ENCODE results near the gene POLG2. TPM values are rescaled to one million over a fixed set of nuclear protein-coding genes. Genes with fewer than 3 reads are reported as not detected.
A peak's percentile ranks its signal among the peaks of the same experiment; 100 is the strongest.

POLG2 gene
- total RNA-seq, 4 donors from 2014 or later: 4.8 to 10.8 (median 6.3) TPM

DNA sequence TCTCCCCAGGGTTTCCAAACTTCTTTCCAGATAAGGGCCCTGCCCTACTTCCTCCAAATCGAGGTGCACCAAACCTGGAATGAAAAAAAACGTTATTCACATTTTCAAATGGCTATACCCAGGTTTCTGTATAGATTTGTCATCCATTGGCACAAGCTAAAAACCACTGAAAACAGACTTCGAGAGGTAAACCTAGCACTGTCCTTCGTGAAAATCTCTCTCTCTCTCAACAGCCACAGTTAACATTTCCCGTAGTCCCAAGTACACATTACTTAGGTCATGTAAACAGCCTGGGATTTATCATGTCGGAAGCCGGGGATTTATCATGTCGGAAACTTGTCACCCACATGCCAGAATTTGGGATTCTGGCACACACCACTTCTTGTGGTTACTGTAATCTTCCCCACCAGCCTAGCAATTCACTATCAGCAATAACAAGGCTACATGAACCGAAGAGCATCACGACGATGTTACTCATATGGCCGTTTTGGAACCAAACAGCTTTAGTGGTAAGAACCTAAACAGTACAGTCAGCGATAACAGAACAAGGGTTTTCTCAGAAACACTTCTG, 8.0 kb upstream of the POLG2 start:
- Histone ChIP-seq H3K9me3 (no peaks in the 10 kb centered on the region), H3K4me1 (peaks cover 27 to 68% (median 40%) of the 10 kb centered on the region in 4 donors), H3K27me3 (no peaks in the 10 kb centered on the region), H3K36me3 (peaks cover 0 to 46% (median 26%) of the 10 kb centered on the region in 4 donors), H3K4me3 (peak overlapping the region; percentile 78 to 95 (median 92)), H3K27ac (peak overlapping the region; percentile 99 to 100 (median 100))
- in situ Hi-C loops (cut with MboI; ENCODE audit: low pct_ligation_motif_present in 1 of 4, low pct_unique_long_range_greater_than_20kb in 1 of 4, low sequenced_read_pairs in 3 of 4) (no loop called here), intact Hi-C loops (cut with DNase I; ENCODE audit: low total_unique reads) (no loop called here)
- WGBS, 2 donors (ENCODE audit: low coverage in 1 of 2): 0% methylated on average over 5 to 13 of the region's 13 CpGs
- no peak for DNase-seq
- TF ChIP-seq POLR2A (IDR thresholded peaks at IDR 0.05) (no peak), CTCF (IDR thresholded peaks at IDR 0.05) (no peak), POLR2AphosphoS5 (IDR thresholded peaks at IDR 0.05) (no peak), EP300 (IDR thresholded peaks at IDR 0.05; ENCODE audit: low read depth) (no peak)

DNA sequence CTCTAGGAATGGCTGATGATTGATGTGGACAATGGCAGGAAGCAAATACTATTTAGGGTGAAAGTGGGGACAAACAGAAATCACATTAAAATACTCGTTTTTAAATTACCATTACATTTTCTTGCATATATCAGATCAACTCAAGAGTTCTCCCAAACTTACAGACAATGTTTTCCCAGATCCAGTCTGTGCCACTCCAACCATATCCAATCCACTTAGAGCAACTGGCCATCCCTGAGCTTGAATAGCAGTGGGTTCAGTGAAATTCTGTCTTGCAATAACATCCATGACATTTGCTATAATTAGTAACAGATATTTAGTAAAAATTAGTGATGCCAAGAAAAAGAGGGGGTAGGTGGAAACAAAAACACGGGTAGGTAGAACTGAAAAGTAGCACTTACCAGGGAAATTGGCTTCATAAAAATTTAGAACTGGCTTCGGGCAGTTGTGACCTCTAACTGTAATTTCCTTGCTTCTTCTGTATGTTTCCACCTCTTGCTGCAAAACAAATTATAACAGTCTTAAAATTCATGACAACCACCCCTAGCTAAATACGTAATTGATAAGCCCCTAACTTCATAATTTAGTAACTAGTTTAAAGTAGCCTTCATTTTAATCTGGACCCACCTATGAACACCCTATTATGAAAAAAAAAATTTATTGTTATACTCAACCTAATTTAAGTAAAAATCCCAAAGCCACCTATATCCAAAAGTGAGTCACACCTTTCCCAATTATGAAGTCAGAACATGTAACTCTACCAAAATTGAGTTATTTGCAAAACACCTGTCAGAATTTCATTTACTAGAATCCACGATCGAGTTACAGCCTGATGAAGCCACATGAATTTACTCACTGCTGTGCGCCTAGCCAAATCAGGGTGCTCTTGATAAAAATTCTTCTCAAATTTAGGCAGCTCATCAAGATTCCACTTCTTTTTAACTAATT, 7.2 kb upstream of the POLG2 start:
- H3K4me1 ChIP-seq: peaks cover 23 to 70% (median 40%) of the 10 kb centered on the region in 4 donors
- no peaks in the 10 kb centered on the region for H3K27me3 ChIP-seq
- peak overlapping the region; percentile 78 to 95 (median 92) for H3K4me3 ChIP-seq
- intact Hi-C loops (cut with DNase I; ENCODE audit: low total_unique reads): no loop called here
- H3K36me3 ChIP-seq: peaks cover 0 to 54% (median 30%) of the 10 kb centered on the region in 4 donors
- no peaks in the 10 kb centered on the region for H3K9me3 ChIP-seq
- 28 to 32% methylated on average over 7 of the region's 7 CpGs for WGBS, 2 donors (ENCODE audit: low coverage in 1 of 2)
- in situ Hi-C loops (cut with MboI; ENCODE audit: low pct_ligation_motif_present in 1 of 4, low pct_unique_long_range_greater_than_20kb in 1 of 4, low sequenced_read_pairs in 3 of 4): no loop called here
- DNase-seq: no peak
- TF ChIP-seq EP300 (IDR thresholded peaks at IDR 0.05; ENCODE audit: low read depth) (no peak), CTCF (IDR thresholded peaks at IDR 0.05) (no peak), POLR2AphosphoS5 (IDR thresholded peaks at IDR 0.05) (no peak), POLR2A (IDR thresholded peaks at IDR 0.05) (no peak)
- peak overlapping the region; percentile 99 to 100 (median 100) for H3K27ac ChIP-seq

- peaks cover 18 to 70% (median 42%) of the 10 kb centered on the region in 4 donors for H3K4me1 ChIP-seq
- 78 to 81% methylated on average over 4 to 5 of the region's 5 CpGs for WGBS, 2 donors (ENCODE audit: low coverage in 1 of 2)
- intact Hi-C loops (cut with DNase I; ENCODE audit: low total_unique reads) (no loop called here), in situ Hi-C loops (cut with MboI; ENCODE audit: low pct_ligation_motif_present in 1 of 4, low pct_unique_long_range_greater_than_20kb in 1 of 4, low sequenced_read_pairs in 3 of 4) (no loop called here)
- DNase-seq: no peak
- H3K36me3 ChIP-seq: peaks cover 0 to 60% (median 33%) of the 10 kb centered on the region in 4 donors
- H3K27ac ChIP-seq: peak overlapping the region; percentile 99 to 100 (median 100)
- no peak for TF ChIP-seq CTCF (IDR thresholded peaks at IDR 0.05)
- no peak for TF ChIP-seq POLR2A (IDR thresholded peaks at IDR 0.05)
- no peak for TF ChIP-seq POLR2AphosphoS5 (IDR thresholded peaks at IDR 0.05)
- TF ChIP-seq EP300 (IDR thresholded peaks at IDR 0.05; ENCODE audit: low read depth): no peak
- H3K9me3 ChIP-seq: no peaks in the 10 kb centered on the region
- H3K27me3 ChIP-seq: no peaks in the 10 kb centered on the region
- no peak overlapping the region for H3K4me3 ChIP-seq
These were observed 6.5 kb upstream of the POLG2 start for GRCh38 chr17:64503341-64503740.

- H3K36me3 ChIP-seq: peaks cover 0 to 60% (median 33%) of the 10 kb centered on the region in 4 donors
- WGBS, 2 donors (ENCODE audit: low coverage in 1 of 2): 66 to 71% methylated on average over 2 of the region's 2 CpGs
- in situ Hi-C loops (cut with MboI; ENCODE audit: low pct_ligation_motif_present in 1 of 4, low pct_unique_long_range_greater_than_20kb in 1 of 4, low sequenced_read_pairs in 3 of 4): no loop called here
- peaks cover 16 to 70% (median 42%) of the 10 kb centered on the region in 4 donors for H3K4me1 ChIP-seq
- no peaks in the 10 kb centered on the region for H3K9me3 ChIP-seq
- intact Hi-C loops (cut with DNase I; ENCODE audit: low total_unique reads): no loop called here
- TF ChIP-seq POLR2AphosphoS5 (IDR thresholded peaks at IDR 0.05) (no peak), CTCF (IDR thresholded peaks at IDR 0.05) (no peak), POLR2A (IDR thresholded peaks at IDR 0.05) (no peak), EP300 (IDR thresholded peaks at IDR 0.05; ENCODE audit: low read depth) (no peak)
- DNase-seq: no peak
- H3K27me3 ChIP-seq: no peaks in the 10 kb centered on the region
- H3K4me3 ChIP-seq: no peak overlapping the region
- peak overlapping the region; percentile 28 to 100 (median 99) for H3K27ac ChIP-seq
These were observed 6.0 kb upstream of the POLG2 start for GRCh38 chr17:64502809-64503208.
